H1 (cell line): ENCODE data around the gene DERL3. TPM values are rescaled to one million over a fixed set of nuclear protein-coding genes. Genes with fewer than 3 reads are reported as not detected.

Experiments
- BCL11A ChIP-seq, 2 experiments: IDR thresholded peaks; one replicate each; pipeline ENCODE4 v1.6.1; 2011; ENCODE audit warnings: low read depth in 2 of 2, low read length in 2 of 2, mild to moderate bottlenecking in 2 of 2
- BRCA1 ChIP-seq: IDR thresholded peaks from 2 replicates; pipeline ENCODE4 v1.6.1; 2012; ENCODE audit warnings: low read depth, low read length, improper control_type of control experiment
- CHD1 ChIP-seq: IDR thresholded peaks from 2 replicates; pipeline ENCODE4 v1.6.1; 2012; ENCODE audit warnings: low read depth, low read length, improper control_type of control experiment
- CHD2 ChIP-seq: IDR thresholded peaks from 2 replicates; pipeline ENCODE4 v1.6.1; 2012; ENCODE audit warnings: low read length, improper control_type of control experiment
- FOSL1 ChIP-seq: IDR thresholded peaks from 2 replicates; pipeline ENCODE4 v1.6.1; 2011; ENCODE audit warnings: mild to moderate bottlenecking, low read depth, low read length, moderate library complexity; ENCODE audit not compliant: insufficient read depth
- JUND ChIP-seq: IDR thresholded peaks from 2 replicates; pipeline ENCODE4 v1.6.1; 2011; ENCODE audit warnings: mild to moderate bottlenecking, improper control_type of control experiment, low read length
- NRF1 ChIP-seq: IDR thresholded peaks from 2 replicates; pipeline ENCODE4 v1.6.1; 2011; ENCODE audit warnings: mild to moderate bottlenecking, low read depth, low read length, improper control_type of control experiment
- POLR2A ChIP-seq, 2 experiments: IDR thresholded peaks; 1 replicate in 1 of 2; 2 replicates in 1 of 2; pipeline ENCODE4 v1.6.1; 2011; ENCODE audit warnings: low read depth in 2 of 2, low read length in 2 of 2, mild to moderate bottlenecking in 2 of 2; ENCODE audit errors: control extremely low read depth in 1 of 2
- RXRA ChIP-seq: IDR thresholded peaks from 2 replicates; pipeline ENCODE4 v1.6.1; 2011; ENCODE audit warnings: low read depth, mild to moderate bottlenecking, low read length, moderate library complexity; ENCODE audit not compliant: insufficient read depth
- SAP30 ChIP-seq: fragments of 300-600 bp; sonication (generic); IDR thresholded peaks from 2 replicates; pipeline ENCODE4 v1.7.1; 2012; ENCODE audit warnings: low read length, moderate library complexity, mild to moderate bottlenecking, inconsistent platforms; ENCODE audit not compliant: insufficient read depth, insufficient replicate concordance
- SIRT6 ChIP-seq: IDR thresholded peaks from one replicate; pipeline ENCODE4 v1.7.1; 2012; ENCODE audit warnings: low read length, inconsistent platforms
- SP2 ChIP-seq: IDR thresholded peaks from 2 replicates; pipeline ENCODE4 v1.6.1; 2012; ENCODE audit warnings: mild to moderate bottlenecking, low read length, inconsistent platforms
- TAF1 ChIP-seq: IDR thresholded peaks from 2 replicates; pipeline ENCODE4 v1.6.1; 2011; ENCODE audit warnings: mild to moderate bottlenecking, low read depth, low read length
- polyA plus RNA-seq, 7 experiments: library from polyadenylated mRNA; depleted of rRNA in 3 of 7; stranded (reverse) in 5 of 7; unstranded in 2 of 7; fragments of >200 nt in 5 of 7; fragments of 200-250 nt in 2 of 7; gene quantifications; 1 replicate in 5 of 7; 2 replicates in 1 of 7; 4 replicates in 1 of 7; pipeline versions ENCODE4 v1.2.1 to v1.2.3, GENCODE V29; 2011 to 2013; ENCODE audit warnings: missing spikeins in 2 of 7, mixed read lengths in 2 of 7
- total RNA-seq: library from RNA; stranded (reverse); fragmentation: NEBNext Ultra II Directional; extraction: Animal tissue kit (Norgen Biotek cat#: 25700); gene quantifications from 2 replicates; pipeline ENCODE4 v1.2.1, GENCODE V29; 2021
- TF ChIP-seq, protein P1 (sequence below): IDR thresholded peaks from 2 replicates; pipeline ENCODE4 v1.6.1; 2011; ENCODE audit warnings: low read depth, mild to moderate bottlenecking, low read length; ENCODE audit not compliant: insufficient read depth

Gene DERL3
- total and polyA plus RNA-seq, 2 of the 8 experiments (the other 6 are each of a cell fraction or from before 2014, with no cell fraction given): 8.7 to 19.5 TPM

DNA sequence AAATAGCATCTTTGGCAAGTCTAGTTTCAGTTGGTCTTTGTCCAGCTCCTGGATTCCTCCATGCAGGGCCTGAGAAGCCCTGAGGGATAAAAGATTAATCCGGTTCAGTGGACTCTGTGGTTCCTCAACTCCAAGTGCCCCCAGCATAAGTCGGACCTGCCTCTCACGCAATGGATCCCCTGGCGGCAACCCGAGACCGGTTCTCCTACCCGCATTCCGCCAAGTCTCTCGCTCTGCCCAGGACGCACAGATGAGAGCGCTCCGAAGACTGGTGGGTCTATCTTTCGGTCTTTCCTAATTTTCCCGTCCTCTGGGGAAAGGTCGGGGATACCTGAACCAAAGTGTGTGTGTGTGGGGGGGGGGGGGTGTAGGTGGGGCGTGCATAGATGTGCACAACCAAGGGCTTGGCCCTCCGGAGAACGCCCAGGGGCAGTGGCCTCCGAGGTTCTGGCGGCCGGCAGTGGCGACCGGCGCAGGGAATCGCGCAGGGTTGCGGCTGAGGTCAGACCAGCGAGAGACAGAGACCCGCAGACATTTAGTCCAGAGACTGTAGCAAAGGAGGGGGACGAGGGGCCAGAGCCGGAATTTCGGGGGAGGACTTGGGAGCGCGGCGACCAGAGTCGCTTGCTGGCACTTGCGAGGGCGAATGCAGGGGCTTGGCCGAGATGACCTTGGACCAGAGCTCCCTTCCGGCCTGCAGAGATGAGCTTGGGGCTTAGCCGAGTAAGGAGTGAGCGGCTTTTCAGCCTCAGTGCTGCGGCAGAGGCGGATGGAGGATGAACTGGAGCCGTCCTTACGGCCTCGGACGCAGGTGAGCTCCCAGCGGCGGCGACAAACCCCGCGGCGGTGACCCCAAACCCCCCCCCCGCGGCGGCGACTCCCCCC lies 18.2 kb upstream of the DERL3 start (continued):
- TF ChIP-seq RXRA (no peak), POLR2A (IDR thresholded peaks at IDR 0.05; ENCODE audit: control extremely low read depth in 1 of 2, low read depth in 2 of 2, low read length in 2 of 2) (peak in 1 of 2 experiments; percentile 80; a peak in 2 of 3 replicates), SP2 (no peak), BRCA1 (no peak), JUND (no peak), SAP30 (no peak), NRF1 (no peak), BCL11A (IDR thresholded peaks at IDR 0.05; ENCODE audit: low read depth in 2 of 2, low read length in 2 of 2) (no peak), TAF1 (peak; percentile 74; the same call in 1 of the 2 replicates), CHD1 (no peak), SIRT6 (no peak), CHD2 (no peak), FOSL1 (no peak)
- TF ChIP-seq, protein P1, sequence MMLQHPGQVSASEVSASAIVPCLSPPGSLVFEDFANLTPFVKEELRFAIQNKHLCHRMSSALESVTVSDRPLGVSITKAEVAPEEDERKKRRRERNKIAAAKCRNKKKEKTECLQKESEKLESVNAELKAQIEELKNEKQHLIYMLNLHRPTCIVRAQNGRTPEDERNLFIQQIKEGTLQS: no peak
